HG03575 (cell line): ENCODE measurements around the gene UTP11.

Experiments used
- ATAC-seq: cut with Tn5 transposase; IDR thresholded peaks from one replicate; pipeline ENCODE4 v1.9.1; 2021; ENCODE audit not compliant: unreplicated experiment, insufficient number of reproducible peaks, low FRiP score; ENCODE audit errors: extremely low read depth

The UTP11 gene

GRCh38 chr1:38043036-38043747, 30.7 kb downstream of the UTP11 start:
- ATAC-seq = no peak

- ATAC-seq = no peak
Measured at GRCh38 chr1:38044221-38045215, 32.0 kb downstream of the UTP11 start.

GRCh38 chr1:38045401-38046332, 33.1 kb downstream of the UTP11 start:
- ATAC-seq = no peak

GRCh38 chr1:38046333-38046883, 33.9 kb downstream of the UTP11 start, which contains the start of gene POU3F1:
Gene POU3F1, minus strand, starts transcription at chr1:38046793. Its CDS starts 50 bp downstream, at chr1:38046743.
- no peak for ATAC-seq

- no peak for ATAC-seq
Measured at GRCh38 chr1:38046884-38047602, 34.5 kb downstream of the UTP11 start.

- ATAC-seq = no peak
Measured at GRCh38 chr1:38047603-38048141, 35.1 kb downstream of the UTP11 start.

- no peak for ATAC-seq
Measured at GRCh38 chr1:38050397-38051078, 38.0 kb downstream of the UTP11 start.

- ATAC-seq = no peak
Measured at GRCh38 chr1:38051079-38051543, 38.6 kb downstream of the UTP11 start.

- no peak for ATAC-seq
Measured at GRCh38 chr1:38052750-38053415, 40.3 kb downstream of the UTP11 start.

GRCh38 chr1:38053416-38054091, 41.0 kb downstream of the UTP11 start:
- no peak for ATAC-seq

- no peak for ATAC-seq
Measured at GRCh38 chr1:38055398-38055797, 42.9 kb downstream of the UTP11 start.

GRCh38 chr1:38055965-38056364, 43.4 kb downstream of the UTP11 start:
- ATAC-seq = no peak

- no peak for ATAC-seq
Measured at GRCh38 chr1:38059635-38060250, 47.2 kb downstream of the UTP11 start.

GRCh38 chr1:38060498-38060897, 48.0 kb downstream of the UTP11 start:
- no peak for ATAC-seq

- ATAC-seq = no peak
Measured at GRCh38 chr1:38061290-38061689, 48.8 kb downstream of the UTP11 start.

- ATAC-seq = no peak
Measured at GRCh38 chr1:38061883-38062328, 49.4 kb downstream of the UTP11 start.
